Activated T-helper 1 cell treated with anti-CD3 and anti-CD28 coated beads, Interleukin-12 subunit alpha, Interleukin-12 subunit beta, Interleukin-2, Interleukin-4 antibody, amounts not matched to agents 30 ng/mL and 10 ng/mL and 1 ng/mL, durations not matched to agents 14 hours and 24 hours and 36 hours (primary cell): Measurements from ENCODE around the gene PPP1R17. TPM values are rescaled to one million over a fixed set of nuclear protein-coding genes. Genes with fewer than 3 reads are reported as not detected.

Experiments
- DNase-seq: peaks from one replicate; pipeline ENCODE4 v3.0.0; 2021; ENCODE audit warnings: low spot score
- H3K27ac Mint-ChIP-seq: one replicate; pipeline ENCODE4 v1.8.0; 2021; ENCODE audit warnings: mild to moderate bottlenecking, mixed read lengths
- H3K27me3 Mint-ChIP-seq: one replicate; pipeline ENCODE4 v1.8.0; 2022; ENCODE audit warnings: mild to moderate bottlenecking, moderate library complexity, mixed read lengths; ENCODE audit not compliant: insufficient read depth
- H3K36me3 Mint-ChIP-seq: one replicate; pipeline ENCODE4 v1.8.0; 2021; ENCODE audit warnings: low read depth, mixed read lengths
- H3K4me1 Mint-ChIP-seq: one replicate; pipeline ENCODE4 v1.8.0; 2021; ENCODE audit warnings: low read depth, mixed read lengths
- H3K4me3 Mint-ChIP-seq: one replicate; pipeline ENCODE4 v1.8.0; 2021; ENCODE audit warnings: mild to moderate bottlenecking, moderate library complexity, mixed read lengths
- H3K9me3 Mint-ChIP-seq: one replicate; pipeline ENCODE4 v1.8.0; 2021; ENCODE audit warnings: mixed read lengths
- intact Hi-C: fragments of 100-400 bp; cut with micrococcal nuclease; formaldehyde crosslinking; loops from one replicate; pipeline ENCODE4 v1.15.1; 2024
- total RNA-seq: library from RNA; stranded (reverse); gene quantifications from 2 replicates; pipeline ENCODE4 v1.2.3, GENCODE V29; 2022

Gene PPP1R17
- total RNA-seq, 1 donor from 2014 or later: not detected

- Mint-ChIP-seq H3K27me3 (peaks cover 2% of the 10 kb centered on the region), H3K27ac (no peak overlapping the region), H3K4me3 (no peak overlapping the region), H3K4me1 (no peaks in the 10 kb centered on the region), H3K9me3 (no peaks in the 10 kb centered on the region), H3K36me3 (no peaks in the 10 kb centered on the region)
- no peak for DNase-seq
- intact Hi-C loops: no loop called here
Observed at GRCh38 chr7:31716355-31716754, 29.3 kb downstream of the PPP1R17 start.

GRCh38 chr7:31720366-31720765 lies 33.4 kb downstream of the PPP1R17 start:
- no peaks in the 10 kb centered on the region for H3K36me3 Mint-ChIP-seq
- no peak overlapping the region for H3K27ac Mint-ChIP-seq
- no peaks in the 10 kb centered on the region for H3K4me1 Mint-ChIP-seq
- no peak overlapping the region for H3K4me3 Mint-ChIP-seq
- intact Hi-C loops: no loop called here
- H3K27me3 Mint-ChIP-seq: no peaks in the 10 kb centered on the region
- no peaks in the 10 kb centered on the region for H3K9me3 Mint-ChIP-seq
- no peak for DNase-seq

GRCh38 chr7:31724696-31725095 lies 37.7 kb downstream of the PPP1R17 start:
- Mint-ChIP-seq H3K27me3 (no peaks in the 10 kb centered on the region), H3K4me3 (no peak overlapping the region), H3K36me3 (no peaks in the 10 kb centered on the region), H3K27ac (no peak overlapping the region), H3K4me1 (no peaks in the 10 kb centered on the region), H3K9me3 (no peaks in the 10 kb centered on the region)
- DNase-seq: no peak
- intact Hi-C loops: no loop called here

GRCh38 chr7:31729195-31729804 lies 42.3 kb downstream of the PPP1R17 start:
- no peak for DNase-seq
- intact Hi-C loops: no loop called here
- no peaks in the 10 kb centered on the region for H3K27me3 Mint-ChIP-seq
- H3K4me3 Mint-ChIP-seq: no peak overlapping the region
- no peak overlapping the region for H3K27ac Mint-ChIP-seq
- H3K4me1 Mint-ChIP-seq: no peaks in the 10 kb centered on the region
- no peaks in the 10 kb centered on the region for H3K36me3 Mint-ChIP-seq
- no peaks in the 10 kb centered on the region for H3K9me3 Mint-ChIP-seq

GRCh38 chr7:31734456-31734855 lies 47.4 kb downstream of the PPP1R17 start:
- Mint-ChIP-seq H3K27ac (no peak overlapping the region), H3K4me3 (no peak overlapping the region)

GRCh38 chr7:31735991-31736982 lies 49.3 kb downstream of the PPP1R17 start:
- no peaks in the 10 kb centered on the region for H3K9me3 Mint-ChIP-seq
- intact Hi-C loops: loop anchor here (2.0 kb wide), 1 partner anchor 601 kb away; no protein-coding TSS in a partner anchor
- no peak overlapping the region for H3K27ac Mint-ChIP-seq
- no peak overlapping the region for H3K4me3 Mint-ChIP-seq
- H3K27me3 Mint-ChIP-seq: no peaks in the 10 kb centered on the region
- DNase-seq: no peak
- no peaks in the 10 kb centered on the region for H3K36me3 Mint-ChIP-seq
- H3K4me1 Mint-ChIP-seq: no peaks in the 10 kb centered on the region

More at GRCh38 chr7:31734456-31734855, 47.4 kb downstream of the PPP1R17 start:
- Mint-ChIP-seq H3K4me1 (no peaks in the 10 kb centered on the region), H3K36me3 (no peaks in the 10 kb centered on the region), H3K9me3 (no peaks in the 10 kb centered on the region), H3K27me3 (no peaks in the 10 kb centered on the region)
- intact Hi-C loops: no loop called here
- no peak for DNase-seq

GRCh38 chr7:31741852-31742251 lies 54.8 kb downstream of the PPP1R17 start:
- intact Hi-C loops: loop anchor here (5.0 to 10.0 kb wide), 2 partner anchors 323 to 740 kb away; no protein-coding TSS in a partner anchor
- Mint-ChIP-seq H3K9me3 (no peaks in the 10 kb centered on the region), H3K4me1 (no peaks in the 10 kb centered on the region)

GRCh38 chr7:31744294-31744874 lies 57.4 kb downstream of the PPP1R17 start:
- H3K4me3 Mint-ChIP-seq: no peak overlapping the region
- H3K4me1 Mint-ChIP-seq: no peaks in the 10 kb centered on the region
- no peaks in the 10 kb centered on the region for H3K9me3 Mint-ChIP-seq
- H3K36me3 Mint-ChIP-seq: no peaks in the 10 kb centered on the region
- H3K27me3 Mint-ChIP-seq: no peaks in the 10 kb centered on the region
- intact Hi-C loops: loop anchor here (2.0 to 10.0 kb wide), 4 partner anchors 320 to 738 kb away; no protein-coding TSS in a partner anchor
- H3K27ac Mint-ChIP-seq: no peak overlapping the region
- peak; percentile 4 for DNase-seq

More at GRCh38 chr7:31741852-31742251, 54.8 kb downstream of the PPP1R17 start:
- no peak overlapping the region for H3K27ac Mint-ChIP-seq
- H3K4me3 Mint-ChIP-seq: no peak overlapping the region
- H3K27me3 Mint-ChIP-seq: no peaks in the 10 kb centered on the region
- no peaks in the 10 kb centered on the region for H3K36me3 Mint-ChIP-seq
- no peak for DNase-seq

- Mint-ChIP-seq H3K27ac (no peak overlapping the region), H3K4me1 (no peaks in the 10 kb centered on the region), H3K9me3 (no peaks in the 10 kb centered on the region), H3K27me3 (no peaks in the 10 kb centered on the region), H3K4me3 (no peak overlapping the region), H3K36me3 (no peaks in the 10 kb centered on the region)
- no peak for DNase-seq
- intact Hi-C loops: loop anchor here (10.0 kb wide), 1 partner anchor 317 kb away; no protein-coding TSS in a partner anchor
Observed at GRCh38 chr7:31747553-31747952, 60.5 kb downstream of the PPP1R17 start.

GRCh38 chr7:31748084-31748483 lies 61.1 kb downstream of the PPP1R17 start:
- no peak overlapping the region for H3K4me3 Mint-ChIP-seq
- H3K36me3 Mint-ChIP-seq: no peaks in the 10 kb centered on the region
- no peak overlapping the region for H3K27ac Mint-ChIP-seq
- no peak for DNase-seq
- no peaks in the 10 kb centered on the region for H3K27me3 Mint-ChIP-seq
- no peaks in the 10 kb centered on the region for H3K9me3 Mint-ChIP-seq
- no peaks in the 10 kb centered on the region for H3K4me1 Mint-ChIP-seq
- intact Hi-C loops: loop anchor here (10.0 kb wide), 1 partner anchor 317 kb away; no protein-coding TSS in a partner anchor

- intact Hi-C loops: no loop called here
- Mint-ChIP-seq H3K27ac (no peak overlapping the region), H3K36me3 (no peaks in the 10 kb centered on the region), H3K9me3 (no peaks in the 10 kb centered on the region), H3K27me3 (no peaks in the 10 kb centered on the region), H3K4me1 (no peaks in the 10 kb centered on the region), H3K4me3 (no peak overlapping the region)
- no peak for DNase-seq
Observed at GRCh38 chr7:31751726-31752125, 64.7 kb downstream of the PPP1R17 start.
